HG03575 (cell line): Measurements from ENCODE around the gene HSD11B1L.
"Not testable (repeated sequence)": the region's sequence is repeated elsewhere in the genome, so short reads cannot be mapped to it uniquely, and the experiment has no call there.

Source experiments
- ATAC-seq: cut with Tn5 transposase; IDR thresholded peaks from one replicate; pipeline ENCODE4 v1.9.1; 2021; ENCODE audit not compliant: unreplicated experiment, insufficient number of reproducible peaks, low FRiP score; ENCODE audit errors: extremely low read depth

HSD11B1L gene

DNA sequence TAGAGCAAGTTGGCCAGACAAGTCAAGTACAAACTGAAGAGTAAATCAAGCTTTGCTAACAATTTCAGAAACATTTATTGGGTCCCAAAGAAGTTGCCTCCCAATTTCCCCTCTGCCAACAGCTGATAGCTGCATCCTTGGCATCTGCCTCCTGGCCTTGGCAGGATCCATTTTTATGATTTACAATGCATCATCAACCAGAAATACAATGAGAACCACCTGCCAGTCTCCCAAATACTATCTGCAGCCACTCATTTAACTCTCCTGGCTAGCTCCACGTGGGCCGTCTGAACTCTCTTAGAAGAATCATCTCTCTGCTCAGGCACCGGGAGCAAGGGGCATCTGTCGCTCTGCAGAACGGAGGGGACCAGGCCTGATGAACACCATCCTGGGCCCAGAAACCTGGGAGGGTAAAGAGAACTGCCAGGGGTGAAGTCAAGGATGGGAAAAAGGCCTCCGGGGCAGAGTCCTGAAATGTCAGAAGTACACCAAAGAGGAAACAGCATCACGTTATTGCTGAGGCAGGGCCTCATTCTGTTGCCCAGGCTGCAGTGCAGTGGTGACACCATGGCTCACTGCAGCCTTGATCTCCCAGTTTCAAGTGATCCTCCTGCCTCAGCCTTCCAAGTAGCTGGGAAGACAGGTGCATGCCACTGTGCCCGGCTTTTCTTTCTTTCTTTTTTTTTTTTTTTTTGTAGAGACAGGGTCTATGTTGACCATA lies 36.5 kb downstream of the HSD11B1L start:
- ATAC-seq = no peak

DNA sequence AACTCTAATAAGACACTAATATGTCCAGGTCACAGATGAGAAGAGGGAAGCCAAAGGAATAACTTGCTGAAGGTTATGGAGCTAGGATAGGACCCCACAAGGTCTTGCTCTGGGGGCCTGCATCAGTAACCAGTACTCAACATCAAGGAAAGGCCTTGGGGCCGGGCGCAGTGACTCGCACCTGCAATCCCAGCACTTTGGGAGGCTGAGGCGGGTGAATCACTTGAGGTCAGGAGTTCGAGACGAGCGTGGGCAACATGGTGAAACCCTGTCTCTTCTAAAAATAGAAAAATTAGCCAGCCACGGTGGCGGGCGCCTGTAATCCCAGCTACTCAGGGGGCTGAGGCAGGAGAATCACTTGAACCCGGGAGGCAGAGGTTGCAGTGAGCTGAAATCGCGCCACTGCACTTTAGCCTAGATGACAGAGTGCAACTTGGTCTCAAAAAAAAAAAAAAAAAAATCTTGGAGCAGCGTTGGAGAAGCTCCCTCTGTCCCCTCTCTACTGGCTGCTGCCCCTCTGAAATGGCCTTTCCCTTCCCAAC lies 37.3 kb downstream of the HSD11B1L start:
- ATAC-seq = no peak

DNA sequence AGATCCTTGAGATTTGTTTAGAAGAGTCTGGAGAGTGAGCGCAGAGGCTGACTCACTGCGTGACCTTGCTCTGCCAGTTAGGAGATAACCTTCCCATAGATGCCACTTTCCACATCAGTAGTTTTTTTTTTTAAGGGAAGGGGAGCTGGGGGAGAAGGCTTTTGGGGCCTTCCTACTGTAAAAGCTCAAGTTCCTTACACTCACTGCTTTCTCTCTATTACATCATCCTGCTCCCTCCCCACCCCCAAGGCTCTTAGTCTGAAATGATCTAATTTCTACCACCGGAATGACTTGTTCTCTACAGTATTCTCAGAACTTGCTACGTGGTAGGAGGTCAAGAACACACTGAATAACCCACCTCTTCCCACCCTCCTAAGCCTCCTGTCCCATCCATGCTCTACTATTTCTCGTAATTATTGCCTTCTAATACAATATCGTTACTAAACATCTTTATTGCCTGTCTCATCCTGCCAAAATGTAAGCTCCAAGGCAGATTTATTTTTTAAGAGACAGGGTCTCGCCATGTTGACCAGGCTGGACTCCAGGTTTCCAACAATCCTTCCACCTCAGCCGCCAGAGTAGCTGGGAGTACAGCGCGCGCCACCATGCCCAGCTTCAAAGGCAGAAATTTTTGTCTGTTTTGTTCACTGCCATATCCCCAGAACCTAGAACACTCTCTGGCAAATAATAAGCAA lies 37.9 kb downstream of the HSD11B1L start:
- no peak for ATAC-seq

DNA sequence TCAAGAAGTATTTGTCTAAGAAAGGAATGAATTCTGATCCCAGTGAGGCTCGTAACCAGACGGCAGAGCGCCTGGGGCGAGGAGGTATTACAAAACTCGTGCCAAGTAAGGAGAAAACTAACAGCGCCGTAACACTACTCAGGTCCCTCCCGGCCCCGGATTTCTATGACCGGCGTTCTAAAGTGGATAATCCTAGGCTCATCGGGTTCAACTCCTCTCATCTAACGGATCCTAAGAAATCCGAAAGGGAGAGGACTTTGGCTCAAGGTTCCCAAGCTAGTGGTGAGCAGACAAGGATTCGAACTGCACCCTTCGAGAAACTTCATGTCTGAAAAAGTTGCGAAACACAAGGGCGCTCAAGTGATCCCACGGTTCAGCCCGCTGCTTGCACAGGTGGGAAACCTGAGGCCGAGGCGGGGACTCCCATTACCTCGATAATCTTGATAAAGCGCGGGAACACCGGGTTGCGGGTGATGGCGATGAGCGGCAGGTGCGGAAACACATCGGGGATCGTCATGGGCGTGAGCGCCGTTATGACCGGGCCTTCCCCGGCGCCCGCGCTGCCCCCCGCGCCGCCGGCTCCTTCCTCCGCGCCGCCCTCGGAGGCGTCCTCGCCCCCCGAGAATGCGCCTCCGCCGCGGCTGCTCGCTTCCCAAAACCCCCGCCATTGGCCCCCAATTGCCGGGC lies 38.6 kb downstream of the HSD11B1L start:
- ATAC-seq = no peak

DNA sequence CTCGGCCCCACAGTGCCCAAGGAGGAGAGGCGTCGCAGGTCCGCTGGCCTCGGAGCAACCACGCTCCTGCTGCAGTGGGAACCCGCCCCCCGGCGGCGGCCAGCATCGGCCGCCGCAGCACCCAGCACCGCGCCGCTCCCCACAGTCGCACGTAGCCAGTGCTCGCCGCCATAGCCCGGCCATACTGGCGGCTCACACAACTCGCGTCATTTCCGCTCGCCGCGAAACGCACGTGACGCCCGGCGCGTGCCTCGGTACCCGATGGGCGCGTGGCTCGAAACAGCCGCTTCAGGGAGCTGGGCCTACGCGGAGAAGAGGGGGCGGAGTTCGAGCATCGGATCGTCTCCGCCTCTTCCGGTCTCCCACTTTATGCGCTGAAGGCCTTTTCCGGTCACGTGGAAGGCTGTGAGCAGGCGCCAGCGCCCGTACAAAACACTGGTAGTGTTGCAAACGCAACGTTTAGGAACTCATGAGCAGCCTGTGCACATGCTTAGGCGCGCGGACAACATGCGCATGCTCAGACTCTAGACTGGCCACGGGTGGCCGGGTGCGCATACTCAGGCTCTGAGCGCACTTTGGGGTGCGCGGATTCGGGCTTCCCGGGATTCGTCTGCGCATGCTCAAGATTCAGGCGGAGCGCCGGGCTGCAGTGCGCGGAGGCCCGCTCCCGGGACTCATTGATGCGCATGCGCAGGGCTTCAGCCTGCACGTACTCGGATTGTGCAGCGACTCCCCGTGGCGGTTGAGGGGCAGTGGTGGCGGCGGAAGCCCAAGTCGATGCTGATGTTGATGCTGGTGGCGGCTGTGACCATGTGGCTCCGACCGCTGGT lies 39.3 kb downstream of the HSD11B1L start, which contains the start of the genes CATSPERD and LONP1:
Gene CATSPERD, plus strand, starts transcription at position 677 of the 830 bp plus-strand sequence. Its CDS starts 101 bp downstream, at position 778.
Gene LONP1, minus strand, starts transcription at position 186 of the 830 bp plus-strand sequence. Its CDS starts 14 bp downstream, at position 172.
- ATAC-seq = peak; percentile 61

DNA sequence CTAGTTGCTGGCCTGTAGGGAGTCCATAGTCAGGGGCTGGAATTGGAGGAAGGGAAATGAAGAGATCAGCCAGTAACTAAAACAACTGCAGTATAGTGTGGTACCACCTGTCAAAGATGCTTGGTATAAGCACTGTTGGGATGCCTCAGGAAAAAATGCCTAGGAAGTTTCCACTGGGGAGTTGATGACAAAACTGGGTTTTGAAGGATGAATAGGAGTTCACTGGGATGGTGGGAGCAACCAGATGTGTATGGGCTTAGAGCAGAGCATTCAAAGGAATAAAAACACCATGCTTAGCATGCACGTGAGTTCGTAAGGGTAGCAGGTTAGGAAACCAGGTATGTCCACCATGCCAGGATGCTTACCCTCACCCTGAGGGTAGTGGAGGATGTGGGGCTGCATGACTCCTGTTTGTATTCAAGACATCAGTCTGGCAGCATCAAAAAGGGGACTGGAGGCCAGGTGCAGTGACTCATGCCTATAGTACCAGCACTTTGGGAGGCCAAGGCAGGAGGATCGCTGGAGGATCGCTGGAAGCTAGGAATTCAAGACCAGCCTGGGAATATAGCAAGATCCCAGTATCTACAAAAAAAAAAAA lies 46.7 kb downstream of the HSD11B1L start:
- no peak for ATAC-seq

DNA sequence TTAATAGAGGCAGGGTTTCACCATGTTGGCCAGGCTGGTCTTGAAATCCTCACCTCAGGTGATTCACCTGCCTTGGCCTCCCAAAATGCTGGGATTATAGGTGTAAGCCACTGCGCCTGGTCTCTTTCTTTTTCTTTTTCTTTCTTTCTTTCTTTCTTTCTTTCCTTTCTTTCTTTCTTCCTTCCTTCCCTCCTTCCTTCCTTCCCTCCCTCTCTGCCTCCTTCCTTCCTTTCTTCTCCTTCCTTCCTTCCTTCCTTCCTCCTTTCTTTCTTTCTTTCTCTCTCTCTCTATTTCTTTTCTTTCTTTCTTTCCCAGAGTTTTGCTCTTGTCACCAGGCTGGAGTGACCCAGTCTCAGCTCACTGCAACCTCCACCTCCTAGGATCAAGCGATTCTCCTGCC lies 52.3 kb downstream of the HSD11B1L start:
- not testable (repeated sequence) for ATAC-seq
